NCI-H69 (cell line): Measurements from ENCODE around the gene CYB561D2.

ENCODE experiments used
- DNase-seq: peaks from one replicate; lab custom pipeline; 2025; lab: John Stamatoyannopoulos, UW

The CYB561D2 gene

GRCh38 chr3:50323614-50324199 is 27.0 kb upstream of the CYB561D2 start:
- DNase-seq: no peak

- DNase-seq: peak; percentile 75
Observed at GRCh38 chr3:50324351-50325112, 26.1 kb upstream of the CYB561D2 start.

GRCh38 chr3:50325113-50325480 is 25.6 kb upstream of the CYB561D2 start:
- no peak for DNase-seq

GRCh38 chr3:50325497-50326181 is 25.0 kb upstream of the CYB561D2 start:
- no peak for DNase-seq

- DNase-seq: no peak
Observed at GRCh38 chr3:50326182-50326541, 24.5 kb upstream of the CYB561D2 start.

GRCh38 chr3:50327129-50327528 is 23.5 kb upstream of the CYB561D2 start:
- DNase-seq: no peak

- peak; percentile 96 for DNase-seq
Observed at GRCh38 chr3:50327943-50328691, 22.5 kb upstream of the CYB561D2 start, which contains the start of gene TUSC2. TSS of gene TUSC2 (minus strand) at chr3:50328223. CDS start at chr3:50328099, 124 bp downstream.

GRCh38 chr3:50330330-50330729 is 20.3 kb upstream of the CYB561D2 start:
- DNase-seq: no peak

- DNase-seq: no peak
Observed at GRCh38 chr3:50331364-50331907, 19.2 kb upstream of the CYB561D2 start.

- no peak for DNase-seq
Observed at GRCh38 chr3:50333744-50334328, 16.8 kb upstream of the CYB561D2 start.

GRCh38 chr3:50334339-50335075 is 16.2 kb upstream of the CYB561D2 start:
- no peak for DNase-seq

- peak; percentile 40 for DNase-seq
Observed at GRCh38 chr3:50336452-50337174, 14.0 kb upstream of the CYB561D2 start.

GRCh38 chr3:50337175-50337861 is 13.3 kb upstream of the CYB561D2 start:
- DNase-seq: peak; percentile 98

- no peak for DNase-seq
Observed at GRCh38 chr3:50338965-50339364, 11.7 kb upstream of the CYB561D2 start.

GRCh38 chr3:50339485-50340146 is 11.0 kb upstream of the CYB561D2 start:
- no peak for DNase-seq

- no peak for DNase-seq
Observed at GRCh38 chr3:50340147-50340447, 10.6 kb upstream of the CYB561D2 start.

GRCh38 chr3:50340448-50341329 is 10.0 kb upstream of the CYB561D2 start, which contains the start of gene RASSF1:
TSS of gene RASSF1 (minus strand) at chr3:50340836. CDS start at chr3:50340805, 31 bp downstream.
- no peak for DNase-seq

GRCh38 chr3:50341537-50341936 is 9.1 kb upstream of the CYB561D2 start:
- no peak for DNase-seq
